NB4 (cell line): Measurements from ENCODE around the gene NAA60.

Experiments
- DNase-seq: peaks from one replicate; pipeline ENCODE4 v3.0.0; 2010; ENCODE audit warnings: low read depth
- H3K4me3 ChIP-seq: one replicate; pipeline ENCODE4 v1.5.1; 2011; ENCODE audit warnings: mild to moderate bottlenecking, low read depth, low read length, moderate library complexity
- CTCF ChIP-seq: IDR thresholded peaks from one replicate; pipeline ENCODE4 v1.5.1; 2012; ENCODE audit warnings: low read depth, low read length
- MAX ChIP-seq: IDR thresholded peaks from 2 replicates; pipeline ENCODE4 v1.6.1; 2011; ENCODE audit warnings: low read depth, low read length
- MYC ChIP-seq: IDR thresholded peaks from 2 replicates; pipeline ENCODE4 v1.6.1; 2011; ENCODE audit warnings: low read depth, low read length
- POLR2A ChIP-seq: IDR thresholded peaks from 2 replicates; pipeline ENCODE4 v1.6.1; 2011; ENCODE audit warnings: mild to moderate bottlenecking; ENCODE audit not compliant: insufficient read length; ENCODE audit errors: extremely low read depth

The NAA60 gene

GRCh38 chr16:3413730-3414379, 29.6 kb upstream of the NAA60 start:
- TF ChIP-seq MYC (no peak), CTCF (no peak), POLR2A (no peak), MAX (no peak)
- no peak overlapping the region for H3K4me3 ChIP-seq
- peak; percentile 49 for DNase-seq

- H3K4me3 ChIP-seq: peak overlapping the region; percentile 50
- TF ChIP-seq CTCF (no peak), MYC (peak; percentile 51; the same call in 1 of the 2 replicates), MAX (peak; percentile 58), POLR2A (peak; percentile 36)
- DNase-seq: peak; percentile 90
Measured at GRCh38 chr16:3431779-3432219, 11.7 kb upstream of the NAA60 start.

GRCh38 chr16:3434373-3434772, 9.1 kb upstream of the NAA60 start:
- no peak overlapping the region for H3K4me3 ChIP-seq
- TF ChIP-seq CTCF: no peak
- no peak for DNase-seq

GRCh38 chr16:3439637-3440036, 3.8 kb upstream of the NAA60 start:
- no peak for DNase-seq
- no peak for TF ChIP-seq POLR2A
- no peak for TF ChIP-seq MYC
- TF ChIP-seq MAX: no peak
- TF ChIP-seq CTCF: no peak
- H3K4me3 ChIP-seq: no peak overlapping the region

GRCh38 chr16:3444032-3444388, 530 bp downstream of the NAA60 start:
- H3K4me3 ChIP-seq: peak overlapping the region; percentile 95
- TF ChIP-seq MYC (no peak), MAX (no peak)
- DNase-seq: peak; percentile 75

GRCh38 chr16:3454093-3454492, 10.6 kb downstream of the NAA60 start:
- TF ChIP-seq CTCF: no peak
- no peak for TF ChIP-seq MYC
- TF ChIP-seq MAX: no peak
- no peak for TF ChIP-seq POLR2A
- H3K4me3 ChIP-seq: no peak overlapping the region
- no peak for DNase-seq
